A549 (cell line): ENCODE results near the gene LEF1.

Source experiments
- CHD2 ChIP-seq: fragments of 150-350 bp; IDR thresholded peaks from 2 replicates; pipeline ENCODE4 v1.6.1; 2014; ENCODE audit warnings: low read length; ENCODE audit not compliant: partially characterized antibody
- CTCF ChIP-seq: fragments of >200 bp; sonication (Bioruptor Twin); formaldehyde crosslinking; IDR thresholded peaks from 3 replicates; pipeline ENCODE4 v1.5.1; 2016
- RNF2 ChIP-seq: fragments of 200-600 bp; sonication (generic); IDR thresholded peaks from 2 replicates; pipeline ENCODE4 v1.6.1; 2016; ENCODE audit warnings: low read depth, mild to moderate bottlenecking, antibody characterized with exemption, moderate library complexity, borderline replicate concordance
- TF ChIP-seq, protein P1 (sequence below): fragments of 150-350 bp; IDR thresholded peaks from 2 replicates; pipeline ENCODE4 v1.6.1; 2014; ENCODE audit warnings: low read depth, mild to moderate bottlenecking, low read length

- no peak for TF ChIP-seq CTCF
- TF ChIP-seq, protein P1, sequence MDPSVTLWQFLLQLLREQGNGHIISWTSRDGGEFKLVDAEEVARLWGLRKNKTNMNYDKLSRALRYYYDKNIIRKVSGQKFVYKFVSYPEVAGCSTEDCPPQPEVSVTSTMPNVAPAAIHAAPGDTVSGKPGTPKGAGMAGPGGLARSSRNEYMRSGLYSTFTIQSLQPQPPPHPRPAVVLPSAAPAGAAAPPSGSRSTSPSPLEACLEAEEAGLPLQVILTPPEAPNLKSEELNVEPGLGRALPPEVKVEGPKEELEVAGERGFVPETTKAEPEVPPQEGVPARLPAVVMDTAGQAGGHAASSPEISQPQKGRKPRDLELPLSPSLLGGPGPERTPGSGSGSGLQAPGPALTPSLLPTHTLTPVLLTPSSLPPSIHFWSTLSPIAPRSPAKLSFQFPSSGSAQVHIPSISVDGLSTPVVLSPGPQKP: no peak
- no peak for TF ChIP-seq CHD2
- TF ChIP-seq RNF2: no peak
These were observed 54.2 kb downstream of the LEF1 start for GRCh38 chr4:108114503-108114902.
